BE2C (cell line): ENCODE results near the gene HHAT.

Source experiments
- DNase-seq: peaks from one replicate; pipeline ENCODE4 v3.0.0-alpha.2; 2020
- H3K27me3 ChIP-seq: fragments of 250-450 bp; sonication (Bioruptor Pico); 2 replicates; pipeline ENCODE4 v1.5.1; 2020; ENCODE audit warnings: mild to moderate bottlenecking
- H3K36me3 ChIP-seq: fragments of 250-450 bp; sonication (Bioruptor Pico); 2 replicates; pipeline ENCODE4 v1.5.1; 2020; ENCODE audit warnings: mild to moderate bottlenecking
- H3K4me1 ChIP-seq: fragments of 250-450 bp; sonication (Bioruptor Pico); 2 replicates; pipeline ENCODE4 v1.5.1; 2020
- H3K4me3 ChIP-seq: 2 replicates; pipeline ENCODE4 v1.5.1; 2011; ENCODE audit warnings: low read depth, low read length
- H3K9me3 ChIP-seq: fragments of 250-450 bp; sonication (Bioruptor Pico); 2 replicates; pipeline ENCODE4 v1.5.1; 2020
- CTCF ChIP-seq: IDR thresholded peaks from 2 replicates; pipeline ENCODE4 v1.5.1; 2012; ENCODE audit warnings: mild to moderate bottlenecking, low read depth, low read length

HHAT gene

GRCh38 chr1:210703593-210703992 lies 374.9 kb downstream of the HHAT start:
- DNase-seq = no peak
- Histone ChIP-seq H3K4me3 (no peak overlapping the region), H3K36me3 (no peaks in the 10 kb centered on the region), H3K27me3 (no peaks in the 10 kb centered on the region), H3K9me3 (no peaks in the 10 kb centered on the region), H3K4me1 (no peaks in the 10 kb centered on the region)
- TF ChIP-seq CTCF = no peak

- DNase-seq = no peak
- Histone ChIP-seq H3K4me3 (no peak overlapping the region), H3K36me3 (no peaks in the 10 kb centered on the region), H3K9me3 (no peaks in the 10 kb centered on the region), H3K4me1 (no peaks in the 10 kb centered on the region), H3K27me3 (no peaks in the 10 kb centered on the region)
- TF ChIP-seq CTCF = no peak
Measured at GRCh38 chr1:210705086-210705485, 376.4 kb downstream of the HHAT start.

GRCh38 chr1:210706246-210706645 lies 377.5 kb downstream of the HHAT start:
- H3K36me3 ChIP-seq = no peaks in the 10 kb centered on the region
- H3K4me1 ChIP-seq = no peaks in the 10 kb centered on the region
- H3K4me3 ChIP-seq = no peak overlapping the region
- H3K9me3 ChIP-seq = no peaks in the 10 kb centered on the region
- no peaks in the 10 kb centered on the region for H3K27me3 ChIP-seq
- TF ChIP-seq CTCF = no peak
- DNase-seq = no peak

GRCh38 chr1:210707300-210708240 lies 378.9 kb downstream of the HHAT start:
- no peak overlapping the region for H3K4me3 ChIP-seq
- no peaks in the 10 kb centered on the region for H3K4me1 ChIP-seq
- no peaks in the 10 kb centered on the region for H3K27me3 ChIP-seq
- H3K36me3 ChIP-seq = no peaks in the 10 kb centered on the region
- H3K9me3 ChIP-seq = no peaks in the 10 kb centered on the region
- DNase-seq = no peak
- no peak for TF ChIP-seq CTCF

GRCh38 chr1:210709701-210710100 lies 381.0 kb downstream of the HHAT start:
- Histone ChIP-seq H3K4me3 (no peak overlapping the region), H3K36me3 (no peaks in the 10 kb centered on the region), H3K9me3 (no peaks in the 10 kb centered on the region), H3K27me3 (no peaks in the 10 kb centered on the region), H3K4me1 (no peaks in the 10 kb centered on the region)
- DNase-seq = no peak
- no peak for TF ChIP-seq CTCF
